AG04449 (cell line): Measurements from ENCODE around the gene ATP13A4.

Experiments
- CTCF ChIA-PET: fragments of 350-600 bp; formaldehyde crosslinking; extraction: SDS; loops from one replicate; lab custom pipeline; 2021; ENCODE audit warnings: antibody characterized with exemption; lab: Yijun Ruan, JAX
- POLR2A ChIA-PET: fragments of 400-600, 350-600 bp; formaldehyde crosslinking; extraction: SDS; loops from one replicate; lab custom pipeline; 2020; ENCODE audit warnings: antibody characterized with exemption, inconsistent platforms; lab: Yijun Ruan, JAX
- DNase-seq: peaks from one replicate; pipeline ENCODE4 v3.0.0-alpha.2; 2010; ENCODE audit warnings: low read depth, low spot score
- H3K4me3 ChIP-seq: 2 replicates; pipeline ENCODE4 v1.5.1; 2011; ENCODE audit warnings: low read depth, mild to moderate bottlenecking, control low read depth, low read length
- CTCF ChIP-seq: IDR thresholded peaks from one replicate; pipeline ENCODE4 v1.5.1; 2011; ENCODE audit warnings: mild to moderate bottlenecking, moderate library complexity, low read length, control low read depth, inconsistent platforms; ENCODE audit not compliant: insufficient read depth; ENCODE audit errors: missing control alignments

The ATP13A4 gene

GRCh38 chr3:193372783-193373182 is 181.9 kb downstream of the ATP13A4 start:
- ChIA-PET POLR2A (no interaction called here), CTCF (no interaction called here)
- TF ChIP-seq CTCF, result no peak

DNA sequence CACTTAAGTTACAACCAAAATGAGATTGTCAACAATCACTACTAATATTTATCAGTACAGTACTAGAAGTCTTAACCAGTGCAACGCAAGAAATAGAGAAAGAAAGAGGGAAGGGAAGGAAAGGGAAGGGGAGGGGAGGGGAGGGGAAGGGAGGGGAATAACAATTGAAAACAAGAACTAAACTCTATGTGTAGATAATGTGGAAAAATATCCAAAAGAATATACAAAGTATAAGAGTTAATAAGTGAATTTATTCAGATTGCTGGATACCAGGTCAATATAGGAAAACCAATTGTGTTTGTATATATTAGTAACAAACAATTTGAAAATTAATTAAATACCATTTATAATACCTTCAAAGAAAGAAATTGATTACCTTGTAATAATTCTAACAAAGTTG is 186.8 kb downstream of the ATP13A4 start:
- POLR2A ChIA-PET, result no interaction called here
- CTCF ChIA-PET, result no interaction called here
- DNase-seq, result no peak
- H3K4me3 ChIP-seq, result no peak overlapping the region
- no peak for TF ChIP-seq CTCF

More at GRCh38 chr3:193372783-193373182, 181.9 kb downstream of the ATP13A4 start:
- no peak overlapping the region for H3K4me3 ChIP-seq
- no peak for DNase-seq

- TF ChIP-seq CTCF, result no peak
- DNase-seq, result no peak
- CTCF ChIA-PET, result no interaction called here
Measured at GRCh38 chr3:193357291-193357690, 197.4 kb downstream of the ATP13A4 start.

GRCh38 chr3:193354423-193354822 is 200.3 kb downstream of the ATP13A4 start:
- POLR2A ChIA-PET, result no interaction called here
- DNase-seq, result no peak

More at GRCh38 chr3:193357291-193357690, 197.4 kb downstream of the ATP13A4 start:
- no peak overlapping the region for H3K4me3 ChIP-seq
- POLR2A ChIA-PET, result no interaction called here

More at GRCh38 chr3:193354423-193354822, 200.3 kb downstream of the ATP13A4 start:
- H3K4me3 ChIP-seq, result no peak overlapping the region
- no peak for TF ChIP-seq CTCF
- CTCF ChIA-PET, result no interaction called here
